Measurements from ENCODE around the gene RHOB. TPM values are rescaled to one million over a fixed set of nuclear protein-coding genes. Genes with fewer than 3 reads are reported as not detected.

The RHOB gene
- total and polyA plus RNA-seq, 7 donors, result 111 to 669 (median 194) TPM

DNA sequence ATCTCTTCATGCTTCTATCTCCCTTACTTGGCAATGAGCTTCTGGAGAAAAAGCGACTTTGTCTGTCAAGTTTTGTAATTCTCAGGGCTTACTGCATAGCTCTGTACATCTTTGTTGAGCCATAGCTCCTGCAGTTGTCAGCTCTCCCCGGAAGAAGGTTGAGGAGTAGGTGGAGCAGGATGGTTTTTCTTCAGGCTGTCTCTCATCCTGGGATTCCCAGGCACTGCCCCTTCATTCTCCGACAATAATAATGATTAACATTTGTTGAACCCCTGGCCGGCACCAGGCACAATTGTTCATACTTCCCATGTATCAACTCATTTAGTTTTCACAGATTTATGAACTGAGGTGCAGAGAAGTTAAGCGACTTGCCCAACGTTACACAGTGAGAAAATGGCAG lies 23.5 kb upstream of the RHOB start:
- TF ChIP-seq, protein P1, sequence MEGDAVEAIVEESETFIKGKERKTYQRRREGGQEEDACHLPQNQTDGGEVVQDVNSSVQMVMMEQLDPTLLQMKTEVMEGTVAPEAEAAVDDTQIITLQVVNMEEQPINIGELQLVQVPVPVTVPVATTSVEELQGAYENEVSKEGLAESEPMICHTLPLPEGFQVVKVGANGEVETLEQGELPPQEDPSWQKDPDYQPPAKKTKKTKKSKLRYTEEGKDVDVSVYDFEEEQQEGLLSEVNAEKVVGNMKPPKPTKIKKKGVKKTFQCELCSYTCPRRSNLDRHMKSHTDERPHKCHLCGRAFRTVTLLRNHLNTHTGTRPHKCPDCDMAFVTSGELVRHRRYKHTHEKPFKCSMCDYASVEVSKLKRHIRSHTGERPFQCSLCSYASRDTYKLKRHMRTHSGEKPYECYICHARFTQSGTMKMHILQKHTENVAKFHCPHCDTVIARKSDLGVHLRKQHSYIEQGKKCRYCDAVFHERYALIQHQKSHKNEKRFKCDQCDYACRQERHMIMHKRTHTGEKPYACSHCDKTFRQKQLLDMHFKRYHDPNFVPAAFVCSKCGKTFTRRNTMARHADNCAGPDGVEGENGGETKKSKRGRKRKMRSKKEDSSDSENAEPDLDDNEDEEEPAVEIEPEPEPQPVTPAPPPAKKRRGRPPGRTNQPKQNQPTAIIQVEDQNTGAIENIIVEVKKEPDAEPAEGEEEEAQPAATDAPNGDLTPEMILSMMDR (IDR thresholded peaks at IDR 0.05), result no peak
- intact Hi-C loops (cut with DNase I), result no loop called here
- peaks cover 27% of the 10 kb centered on the region for H3K4me1 ChIP-seq
- H3K9me3 ChIP-seq, result no peaks in the 10 kb centered on the region
- no peak for ATAC-seq
- peak overlapping the region; percentile 9 for H3K27ac ChIP-seq
- no peak overlapping the region for H3K4me3 ChIP-seq
- 79 to 84% (median 82%) methylated on average over 6 of the region's 6 CpGs for WGBS, 3 donors
- H3K36me3 ChIP-seq (ENCODE audit: insufficient read depth in 1 of 2, low read depth in 1 of 2), result no peaks in the 10 kb centered on the region
- DNase-seq, result no peak
- H3K27me3 ChIP-seq (ENCODE audit: insufficient read depth in 3 of 3, low read length in 2 of 3), result peaks cover 0 to 10% (median 0%) of the 10 kb centered on the region in 3 donors

DNA sequence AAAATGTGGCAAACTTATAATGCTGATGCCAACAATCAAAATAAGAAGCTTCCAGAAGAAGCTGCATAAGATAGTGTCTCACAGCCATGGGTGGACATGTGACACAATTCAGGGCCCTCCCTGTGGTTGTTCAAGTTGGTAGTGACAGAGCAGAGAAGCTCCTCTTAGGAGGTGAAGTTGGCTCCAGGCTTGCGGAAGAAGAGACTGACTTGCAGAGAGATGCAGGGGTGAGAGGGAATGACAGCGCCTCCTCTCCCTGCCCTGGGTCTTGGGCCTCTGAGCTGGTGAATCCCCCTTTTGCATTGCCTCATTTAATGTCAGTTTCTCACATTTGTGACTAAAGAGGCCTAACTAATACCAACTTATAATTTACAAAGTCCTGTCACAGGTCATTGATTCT lies 23.0 kb upstream of the RHOB start:
- Histone ChIP-seq H3K36me3 (ENCODE audit: insufficient read depth in 1 of 2, low read depth in 1 of 2) (no peaks in the 10 kb centered on the region), H3K4me1 (peaks cover 28% of the 10 kb centered on the region), H3K27ac (no peak overlapping the region), H3K27me3 (ENCODE audit: insufficient read depth in 3 of 3, low read length in 2 of 3) (peaks cover 0 to 10% (median 0%) of the 10 kb centered on the region in 3 donors), H3K4me3 (no peak overlapping the region), H3K9me3 (no peaks in the 10 kb centered on the region)
- ATAC-seq (no peak), DNase-seq (no peak)
- intact Hi-C loops (cut with DNase I), result no loop called here
- TF ChIP-seq, protein P1 (IDR thresholded peaks at IDR 0.05), result no peak
- WGBS, 3 donors, result 91 to 98% (median 97%) methylated on average over 2 of the region's 2 CpGs

DNA sequence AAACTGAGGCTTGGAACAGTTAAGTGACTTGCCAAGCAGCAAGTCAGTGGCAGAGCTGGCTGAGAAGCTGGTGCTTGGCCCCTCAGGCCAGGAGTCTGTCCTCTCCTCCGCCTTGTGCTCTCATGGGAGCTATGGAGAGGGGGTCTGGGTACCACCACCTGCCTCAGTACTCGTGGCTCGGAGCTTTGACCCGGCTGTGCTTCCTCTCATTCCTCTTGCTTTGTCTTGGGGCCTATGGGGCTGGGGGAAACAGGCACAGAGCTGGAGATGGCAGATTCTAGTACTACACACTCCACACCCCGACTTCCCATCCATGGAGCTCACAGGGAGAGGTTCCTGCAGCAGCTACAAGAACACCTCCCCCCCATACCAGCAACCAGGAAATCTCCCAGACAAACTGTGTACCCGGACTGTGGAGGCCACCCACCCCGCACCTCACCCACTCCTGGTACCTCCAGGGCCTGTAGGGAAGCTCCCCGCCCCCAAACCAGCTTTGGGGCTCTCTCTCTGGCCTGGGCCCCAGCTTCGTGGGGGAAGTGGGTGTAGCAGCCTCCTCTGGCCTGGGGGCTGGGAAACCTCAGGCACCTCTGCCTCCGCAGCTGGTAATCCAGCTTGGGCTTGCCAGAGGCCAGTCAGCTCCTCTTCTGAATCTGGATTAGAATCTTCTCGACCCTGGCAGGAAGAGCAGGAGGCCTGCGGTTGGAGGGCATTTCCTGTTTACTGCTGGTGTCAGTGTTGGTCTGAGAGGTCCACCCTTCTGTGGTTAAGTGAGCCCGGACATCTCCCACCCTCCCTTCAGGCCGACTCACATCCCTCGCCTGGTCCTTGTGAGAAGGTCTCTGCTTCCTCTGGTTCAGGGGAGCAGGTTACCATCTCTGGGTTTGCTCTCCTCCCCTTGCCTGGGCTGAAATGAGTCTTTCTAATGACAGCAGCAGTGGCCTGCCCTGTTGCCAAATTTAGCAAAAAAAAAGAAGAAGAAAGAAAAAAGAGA lies 22.3 kb upstream of the RHOB start:
- Histone ChIP-seq H3K36me3 (ENCODE audit: insufficient read depth in 1 of 2, low read depth in 1 of 2) (no peaks in the 10 kb centered on the region), H3K4me1 (peaks cover 34% of the 10 kb centered on the region), H3K27ac (no peak overlapping the region), H3K4me3 (no peak overlapping the region), H3K27me3 (ENCODE audit: insufficient read depth in 3 of 3, low read length in 2 of 3) (peaks cover 0 to 8% (median 0%) of the 10 kb centered on the region in 3 donors), H3K9me3 (no peaks in the 10 kb centered on the region)
- 72 to 77% (median 75%) methylated on average over 15 of the region's 15 CpGs for WGBS, 3 donors
- ATAC-seq (peak in 1 of 4 donors; percentile 21), DNase-seq (peak; percentile 39 to 72)
- intact Hi-C loops (cut with DNase I), result no loop called here
- TF ChIP-seq, protein P1 (IDR thresholded peaks at IDR 0.05), result no peak

DNA sequence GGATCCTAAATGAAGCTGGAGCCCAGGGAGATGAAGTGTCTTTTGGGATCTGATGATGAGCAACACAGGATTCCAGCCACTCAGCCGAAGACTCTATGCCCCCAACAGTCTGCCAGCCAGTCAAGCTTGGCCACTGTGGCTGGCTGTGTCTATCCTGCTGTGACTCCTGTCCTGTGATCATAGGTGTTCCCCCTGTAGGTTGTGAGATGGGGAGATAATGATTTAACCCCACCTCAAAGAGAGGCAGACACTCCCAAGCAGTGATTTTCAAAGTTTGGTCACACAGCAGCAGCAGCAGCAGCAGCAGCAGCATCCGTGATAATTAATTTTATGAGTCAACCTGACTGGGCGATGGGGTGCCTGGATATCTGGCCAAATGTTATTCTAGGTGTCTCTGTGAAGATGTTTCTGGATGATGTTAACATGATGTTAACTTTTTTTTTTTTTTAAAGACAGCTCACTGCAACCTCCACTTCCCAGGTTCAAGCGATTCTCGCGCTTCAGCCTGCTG lies 21.4 kb upstream of the RHOB start:
- no peaks in the 10 kb centered on the region for H3K36me3 ChIP-seq (ENCODE audit: insufficient read depth in 1 of 2, low read depth in 1 of 2)
- intact Hi-C loops (cut with DNase I), result no loop called here
- DNase-seq, result no peak
- TF ChIP-seq, protein P1 (IDR thresholded peaks at IDR 0.05), result no peak
- ATAC-seq, result no peak
- H3K9me3 ChIP-seq, result no peaks in the 10 kb centered on the region
- peaks cover 0 to 3% (median 0%) of the 10 kb centered on the region in 3 donors for H3K27me3 ChIP-seq (ENCODE audit: insufficient read depth in 3 of 3, low read length in 2 of 3)
- H3K4me3 ChIP-seq, result no peak overlapping the region
- 83 to 88% (median 84%) methylated on average over 6 of the region's 6 CpGs for WGBS, 3 donors
- peaks cover 42% of the 10 kb centered on the region for H3K4me1 ChIP-seq
- H3K27ac ChIP-seq, result no peak overlapping the region

All from psoas muscle (tissue), 8 donors.